DLD1 (cell line): ENCODE measurements around the gene KBTBD6.
"Not testable (repeated sequence)": the region's sequence is repeated elsewhere in the genome, so short reads cannot be mapped to it uniquely, and the experiment has no call there.

Source experiments
- in situ Hi-C: cut with HindIII; loops from 2 replicates; pipeline ENCODE4 v1.10.0; 2017; ENCODE audit warnings: low sequenced_read_pairs

Gene KBTBD6

GRCh38 chr13:41136396-41137031 lies 3.9 kb upstream of the KBTBD6 start:
- in situ Hi-C loops = no loop called here

DNA sequence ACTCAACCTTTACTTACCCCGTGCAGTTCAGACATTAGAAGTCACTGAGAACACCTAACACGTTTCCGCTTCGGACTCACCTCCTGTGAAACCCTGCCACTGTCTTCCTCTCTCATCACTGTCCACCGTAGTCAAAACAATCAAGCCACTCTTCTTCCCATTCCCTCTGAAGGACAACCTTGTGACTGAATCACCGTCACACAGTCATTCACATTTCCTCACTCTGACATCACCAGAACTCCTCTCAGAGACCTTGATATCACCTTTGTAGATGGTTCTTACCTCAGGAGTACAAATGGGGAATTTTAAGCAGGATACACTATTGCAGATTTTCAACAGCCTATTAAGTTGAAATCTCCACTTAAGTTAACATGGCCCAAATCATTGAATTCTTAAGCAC lies 1.3 kb upstream of the KBTBD6 start:
- in situ Hi-C loops = no loop called here

DNA sequence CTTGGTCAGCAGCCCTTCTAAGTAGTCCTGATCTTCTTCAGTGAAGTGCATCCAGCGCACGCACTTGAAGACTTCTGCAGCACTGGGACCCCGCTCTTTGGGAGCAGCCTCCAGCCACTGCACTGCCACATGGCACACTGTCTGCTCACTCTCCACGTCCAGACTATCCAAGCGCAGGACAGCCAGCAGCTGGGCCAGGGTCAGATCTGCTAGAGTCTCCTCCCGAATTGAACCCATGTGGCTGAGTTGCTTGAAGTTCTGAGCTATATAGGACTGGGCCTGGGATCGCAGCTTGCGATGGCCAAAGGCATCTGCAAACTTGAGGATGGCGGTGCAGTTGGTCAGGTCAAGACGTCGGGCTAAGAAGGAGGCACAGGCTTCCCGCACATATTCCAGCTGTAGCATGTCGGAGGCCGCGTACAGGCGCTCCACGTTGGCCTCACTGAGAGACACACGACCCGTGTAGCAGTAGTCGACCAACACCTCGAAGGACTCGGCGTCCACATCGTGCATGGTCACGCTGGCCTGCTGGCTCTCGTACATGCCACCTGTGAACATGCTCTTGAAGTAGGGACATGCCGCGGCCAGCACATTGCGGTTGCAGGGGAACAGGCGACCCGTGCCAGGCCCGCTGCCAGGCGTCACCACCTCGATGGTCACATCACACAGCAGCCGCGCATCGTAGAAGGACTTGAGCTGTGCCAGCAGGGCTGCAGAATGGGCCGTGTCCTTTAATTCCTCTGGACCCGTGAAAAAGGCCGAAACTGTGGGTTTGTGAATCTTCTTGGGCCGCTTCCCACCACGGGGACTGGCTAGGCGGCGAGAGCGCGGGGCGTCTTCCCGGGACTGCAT lies 716 bp downstream of the KBTBD6 start:
- in situ Hi-C loops = not testable (repeated sequence)

GRCh38 chr13:41131189-41131588 lies 1.4 kb downstream of the KBTBD6 start:
- in situ Hi-C loops = not testable (repeated sequence)

DNA sequence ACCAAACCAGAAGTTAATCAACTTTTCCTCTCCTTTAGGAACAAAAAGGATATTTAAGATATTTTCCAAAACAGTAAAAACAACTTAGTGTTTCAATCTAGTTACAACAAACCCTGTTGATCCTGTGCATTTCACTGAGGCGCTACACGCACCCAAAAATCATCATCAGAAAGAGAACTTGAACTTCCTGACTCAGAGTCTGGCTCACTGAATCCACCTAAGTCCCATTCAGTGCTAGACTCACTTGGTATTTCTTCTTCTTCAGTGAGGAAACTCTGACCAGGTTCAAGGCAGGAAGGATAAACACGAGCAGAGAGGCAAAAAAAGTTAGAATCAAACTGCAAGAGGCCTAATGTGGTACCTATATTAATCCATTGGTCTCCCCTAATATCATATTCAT lies 2.2 kb downstream of the KBTBD6 start:
- in situ Hi-C loops = no loop called here

DNA sequence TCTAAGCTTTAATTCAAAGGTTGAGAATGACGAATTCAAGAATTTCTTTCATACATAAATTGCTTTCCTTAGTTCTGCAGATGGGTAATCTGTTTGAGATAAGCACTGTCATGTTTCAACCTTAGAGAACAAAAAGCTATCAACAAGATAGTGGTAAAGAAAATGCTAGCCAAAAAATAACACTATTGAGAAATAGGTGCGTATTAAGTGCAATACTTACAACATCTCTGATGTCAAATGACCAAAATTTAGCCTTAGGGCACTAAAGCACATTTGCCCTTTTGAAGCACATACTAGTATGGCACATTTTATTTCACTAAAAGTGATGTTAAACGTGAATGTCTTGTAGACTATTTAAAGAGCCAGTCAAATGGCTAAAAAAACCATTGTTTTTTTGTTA lies 4.9 kb downstream of the KBTBD6 start:
- in situ Hi-C loops = no loop called here

- in situ Hi-C loops = no loop called here
Observed at GRCh38 chr13:41122838-41123237, 9.8 kb downstream of the KBTBD6 start.

- in situ Hi-C loops = no loop called here
Observed at GRCh38 chr13:41117869-41118268, 14.7 kb downstream of the KBTBD6 start.

- in situ Hi-C loops = no loop called here
Observed at GRCh38 chr13:41111454-41111853, 21.1 kb downstream of the KBTBD6 start.

DNA sequence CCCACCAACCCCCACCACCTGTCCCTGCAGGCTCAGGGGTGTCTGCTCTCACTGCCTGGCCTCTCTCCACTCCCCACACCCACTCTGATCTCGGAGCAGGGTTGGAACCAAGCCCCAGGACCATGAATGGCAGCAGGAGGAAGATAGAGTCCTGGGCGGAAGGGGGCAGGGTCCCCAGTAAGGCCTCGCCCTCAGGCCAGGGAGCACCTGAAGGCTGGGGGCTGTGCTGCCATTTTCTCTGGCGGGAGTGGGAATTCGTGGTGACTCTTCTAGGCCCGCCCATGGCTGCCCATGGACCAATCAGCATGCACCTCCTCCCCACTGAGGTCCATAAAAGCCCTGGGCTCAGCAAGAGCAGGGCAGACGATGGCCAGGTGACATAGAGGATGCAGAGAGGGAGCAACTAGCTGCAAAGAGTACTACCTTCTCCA lies 25.0 kb downstream of the KBTBD6 start:
- in situ Hi-C loops = no loop called here

DNA sequence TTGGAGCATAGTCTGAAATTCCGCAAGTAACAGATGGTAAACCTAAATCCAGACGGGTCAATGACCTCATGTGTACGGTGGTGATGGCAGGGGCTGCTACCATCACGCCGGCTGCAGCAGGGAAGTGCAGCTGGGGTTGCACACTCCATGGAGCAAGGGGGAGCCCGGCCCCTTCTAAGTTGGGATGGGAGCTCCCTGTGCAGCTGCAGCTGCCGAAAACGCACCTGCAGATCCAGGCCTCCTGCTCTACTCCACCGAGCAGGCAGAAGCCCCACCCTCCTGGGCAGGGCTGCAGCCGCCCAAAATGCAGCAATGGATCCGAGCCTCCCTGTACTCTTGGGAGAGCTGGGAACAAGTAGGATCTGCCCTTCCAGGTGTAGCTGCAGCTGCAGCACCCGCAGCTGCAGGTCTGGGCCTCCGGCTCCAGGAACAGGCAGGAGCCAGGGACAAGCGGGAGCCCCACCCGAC lies 25.5 kb downstream of the KBTBD6 start:
- in situ Hi-C loops = no loop called here

DNA sequence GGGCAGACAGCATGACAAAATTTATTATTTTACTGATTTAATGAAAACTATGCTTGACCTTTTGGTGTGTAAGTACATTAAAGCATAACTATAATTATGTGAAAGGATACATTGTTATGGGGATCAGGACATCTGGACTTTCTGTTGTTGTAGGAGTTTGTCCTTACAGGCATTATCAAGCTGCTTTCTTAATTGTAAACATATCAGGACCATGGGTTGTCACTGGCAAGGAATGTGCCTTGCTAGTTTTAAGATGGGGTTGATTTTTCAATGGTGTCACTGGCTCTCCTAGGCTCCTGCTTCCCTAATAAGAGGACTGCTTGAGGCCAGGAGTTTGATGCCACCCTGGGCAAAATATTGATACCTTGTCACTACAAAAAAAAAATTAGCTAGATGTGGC lies 32.6 kb downstream of the KBTBD6 start:
- in situ Hi-C loops = no loop called here

DNA sequence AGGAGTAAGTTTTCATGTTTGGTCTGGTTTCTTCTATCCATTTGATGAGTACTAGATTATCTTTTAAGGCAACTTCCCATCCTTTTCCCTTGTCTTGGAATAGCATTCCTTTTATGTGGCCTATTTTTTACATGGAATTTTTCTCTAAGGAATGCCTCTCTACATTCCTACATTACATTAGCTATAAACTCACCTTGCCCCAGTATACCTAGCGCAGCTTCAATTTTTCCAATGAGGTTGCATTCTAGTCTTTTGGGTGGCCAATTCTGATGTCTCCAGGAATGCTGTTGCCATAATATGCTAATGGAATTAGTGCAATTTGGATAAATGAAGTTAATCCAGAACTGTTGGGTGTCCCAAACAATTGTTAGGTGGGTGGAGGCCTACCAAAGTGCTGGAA lies 33.8 kb downstream of the KBTBD6 start:
- in situ Hi-C loops = no loop called here

DNA sequence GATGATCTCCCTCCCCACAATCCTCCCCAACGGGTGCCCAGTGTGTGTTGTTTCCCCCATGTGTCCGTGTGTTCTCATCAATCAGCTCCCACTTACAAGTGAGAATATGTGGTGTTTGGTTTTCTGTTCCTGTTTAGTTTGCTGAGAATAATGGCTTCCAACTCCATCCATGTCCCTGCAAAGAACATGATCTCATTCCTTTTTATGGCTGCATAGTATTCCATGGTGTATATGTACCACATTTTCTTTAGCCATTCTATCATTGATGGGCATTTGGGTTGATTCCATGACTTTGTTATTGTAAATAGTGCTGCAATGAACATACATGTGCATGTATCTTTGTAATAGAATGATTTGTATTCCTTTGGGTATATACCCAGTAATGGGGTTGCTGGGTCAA lies 36.9 kb downstream of the KBTBD6 start:
- in situ Hi-C loops = not testable (repeated sequence)

DNA sequence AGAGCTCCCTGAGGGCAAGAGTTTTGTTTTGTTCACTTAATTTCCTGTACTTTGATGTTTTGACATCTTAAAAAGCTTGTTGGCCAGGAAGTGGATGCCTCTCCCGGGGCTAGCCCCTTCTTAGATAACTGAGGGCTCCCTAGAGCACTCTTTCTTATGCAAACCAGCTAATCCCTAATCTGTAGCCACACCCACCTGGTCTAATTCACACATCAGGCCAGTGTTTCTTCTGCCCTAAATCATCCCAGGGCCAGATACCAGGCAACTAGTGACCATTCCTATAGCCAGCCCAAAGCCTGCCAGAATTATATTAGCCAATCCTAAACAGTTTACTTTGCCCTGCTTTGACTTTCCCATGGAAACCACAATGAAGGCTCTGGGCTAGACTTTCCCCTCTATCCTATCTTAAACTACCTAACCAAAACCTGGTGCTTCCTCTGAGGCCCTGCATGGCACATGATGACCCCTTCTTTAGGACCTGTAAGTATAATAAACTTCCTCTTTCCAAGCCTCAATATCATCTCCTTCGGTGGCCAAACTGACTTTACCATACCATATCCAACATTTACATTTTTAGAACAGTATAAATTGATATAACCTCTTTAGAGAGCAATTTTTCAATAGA lies 46.5 kb downstream of the KBTBD6 start:
- in situ Hi-C loops = no loop called here

GRCh38 chr13:41079725-41080124 lies 52.9 kb downstream of the KBTBD6 start:
- in situ Hi-C loops = no loop called here
